ENCODE results near the gene ALPL. TPM values are rescaled to one million over a fixed set of nuclear protein-coding genes. Genes with fewer than 3 reads are reported as not detected.

ALPL gene
- total RNA-seq, 1 experiment from 2014 or later = 0.73 TPM

- intact Hi-C loops (cut with micrococcal nuclease) = loop anchor here (5.0 kb wide), 1 partner anchor 150 kb away; no protein-coding TSS in a partner anchor
- no peak overlapping the region for H3K4me2 ChIP-seq (ENCODE audit: low read length)
- BruUV-seq (replicated peaks) = no TSS peak
- POLR2A ChIA-PET (ENCODE audit: unreplicated experiment) = no interaction called here
- H3K27ac ChIP-seq (ENCODE audit: low read length) = no peak overlapping the region
- no peak overlapping the region for H3K9ac ChIP-seq (ENCODE audit: low read length)
- no peaks in the 10 kb centered on the region for H3K79me2 ChIP-seq (ENCODE audit: low read length)
- H3K27me3 ChIP-seq (ENCODE audit: low read length) = peaks cover 14% of the 10 kb centered on the region; the same call in 1 of the 2 replicates
- no peaks in the 10 kb centered on the region for H3K9me3 ChIP-seq (ENCODE audit: low read length)
- no peaks in the 10 kb centered on the region for H4K20me1 ChIP-seq (ENCODE audit: low read length)
- no peak overlapping the region for H2AFZ ChIP-seq (ENCODE audit: low read length)
- H3F3A ChIP-seq (ENCODE audit: low read length, unreplicated experiment) = no peaks in the 10 kb centered on the region
- H3K36me3 ChIP-seq (ENCODE audit: low read depth, low read length) = no peaks in the 10 kb centered on the region
- ATAC-seq = no peak
- no peaks in the 10 kb centered on the region for H3K9me2 ChIP-seq (replicated peaks; ENCODE audit: low read length)
- DNase-seq = no peak
- peaks cover 4% of the 10 kb centered on the region; the same call in 1 of the 2 replicates for H3K4me1 ChIP-seq (ENCODE audit: insufficient read depth, low read length)
- CTCF ChIA-PET = no interaction called here
- TF ChIP-seq EZH2 (IDR thresholded peaks at IDR 0.05; ENCODE audit: low read length, unreplicated experiment) (no peak), EZH2phosphoT487 (IDR thresholded peaks at IDR 0.05; ENCODE audit: borderline replicate concordance, low read length) (no peak), CTCF (conservative IDR thresholded peaks at IDR 0.05; ENCODE audit: low read depth, low read length) (no peak)
- H3K4me3 ChIP-seq (ENCODE audit: low read length) = no peak overlapping the region
These were observed 1.5 kb upstream of the ALPL start for GRCh38 chr1:21507511-21508270.

GRCh38 chr1:21508580-21509350 lies 458 bp upstream of the ALPL start:
- ChIA-PET CTCF (interaction anchor here (0.6 kb wide), 2 partner anchors 29 to 63 kb away, joined by 4 to 8 read pairs; no protein-coding TSS in a partner anchor), POLR2A (ENCODE audit: unreplicated experiment) (no interaction called here)
- Histone ChIP-seq H3K4me3 (ENCODE audit: low read length) (peak overlapping the region; percentile 55), H3K9me2 (replicated peaks; ENCODE audit: low read length) (no peaks in the 10 kb centered on the region), H3K27me3 (ENCODE audit: low read length) (peaks cover 15% of the 10 kb centered on the region; the same call in 1 of the 2 replicates), H4K20me1 (ENCODE audit: low read length) (no peaks in the 10 kb centered on the region), H3F3A (ENCODE audit: low read length, unreplicated experiment) (no peaks in the 10 kb centered on the region), H3K9ac (ENCODE audit: low read length) (no peak overlapping the region), H3K4me2 (ENCODE audit: low read length) (peak overlapping the region; percentile 84), H3K36me3 (ENCODE audit: low read depth, low read length) (no peaks in the 10 kb centered on the region), H2AFZ (ENCODE audit: low read length) (peak overlapping the region; percentile 87), H3K4me1 (ENCODE audit: insufficient read depth, low read length) (peaks cover 4% of the 10 kb centered on the region; the same call in 1 of the 2 replicates), H3K79me2 (ENCODE audit: low read length) (no peaks in the 10 kb centered on the region), H3K9me3 (ENCODE audit: low read length) (no peaks in the 10 kb centered on the region), H3K27ac (ENCODE audit: low read length) (no peak overlapping the region)
- ATAC-seq = peak; percentile 92
- intact Hi-C loops (cut with micrococcal nuclease) = loop anchor here (5.0 kb wide), 1 partner anchor 149 kb away; no protein-coding TSS in a partner anchor
- peak; percentile 49 for TF ChIP-seq CTCF (conservative IDR thresholded peaks at IDR 0.05; ENCODE audit: low read depth, low read length)
- TF ChIP-seq EZH2 (IDR thresholded peaks at IDR 0.05; ENCODE audit: low read length, unreplicated experiment) = no peak
- no TSS peak for BruUV-seq (replicated peaks)
- DNase-seq = peak; percentile 63

Data from PC-3 (cell line).